Common myeloid progenitor, CD34-positive (primary cell): ENCODE results near the gene SYNJ1.
"Not testable (repeated sequence)": the region's sequence is repeated elsewhere in the genome, so short reads cannot be mapped to it uniquely, and the experiment has no call there.

Experiments
- CTCF ChIA-PET: fragments of 350-600 bp; sonication (Branson Sonifier 250); formaldehyde crosslinking; loops from one replicate; lab custom pipeline; 2021; ENCODE audit warnings: antibody characterized with exemption; lab: Charles Lee
- POLR2A ChIA-PET: fragments of 350-600 bp; sonication (Branson Sonifier 250); formaldehyde crosslinking; loops from one replicate; lab custom pipeline; 2021; ENCODE audit warnings: antibody characterized with exemption; lab: Charles Lee
- DNase-seq, 3 donors: peaks; one replicate each; pipeline versions ENCODE4 v3.0.0 to v3.0.0-alpha.2; 2013
- H3K27ac ChIP-seq, 2 experiments: 1 replicate in 1 of 2; 2 replicates in 1 of 2; pipeline ENCODE4 v1.7.0; 2013; ENCODE audit warnings: inconsistent platforms in 2 of 2, low read length in 2 of 2, mild to moderate bottlenecking in 2 of 2, low read depth in 1 of 2, moderate library complexity in 1 of 2; ENCODE audit not compliant: severe bottlenecking in 2 of 2, insufficient read depth in 1 of 2, poor library complexity in 1 of 2
- H3K27me3 ChIP-seq, 5 experiments: replicated peaks in 2 of 5; 1 replicate in 3 of 5; 2 replicates in 2 of 5; pipeline versions ENCODE4 v1.6.1 to v1.7.0; 2013; ENCODE audit warnings: low read length in 4 of 5, mild to moderate bottlenecking in 2 of 5, moderate library complexity in 2 of 5, inconsistent platforms in 1 of 5; ENCODE audit not compliant: insufficient read depth in 5 of 5, control insufficient read depth in 4 of 5
- H3K36me3 ChIP-seq, 4 experiments: 1 replicate in 2 of 4; 2 replicates in 2 of 4; pipeline versions ENCODE4 v1.6.1 to v1.7.0; 2013; ENCODE audit warnings: low read length in 3 of 4, control low read depth in 1 of 4, mild to moderate bottlenecking in 1 of 4; ENCODE audit not compliant: control insufficient read depth in 4 of 4, insufficient read depth in 4 of 4
- H3K4me1 ChIP-seq, 4 experiments: 1 replicate in 3 of 4; 2 replicates in 1 of 4; pipeline versions ENCODE4 v1.6.1 to v1.7.1; 2013; ENCODE audit warnings: low read length in 3 of 4, mild to moderate bottlenecking in 3 of 4, control low read depth in 1 of 4, inconsistent platforms in 1 of 4, moderate library complexity in 1 of 4; ENCODE audit not compliant: control insufficient read depth in 4 of 4, insufficient read depth in 4 of 4; ENCODE audit errors: control extremely low read depth in 1 of 4
- H3K4me3 ChIP-seq, 7 experiments: 1 replicate in 4 of 7; 2 replicates in 3 of 7; pipeline versions ENCODE4 v1.5.1 to v1.7.0; 2013; ENCODE audit warnings: mild to moderate bottlenecking in 7 of 7, low read length in 6 of 7, moderate library complexity in 6 of 7, inconsistent platforms in 2 of 7, low read depth in 2 of 7, control low read depth in 1 of 7; ENCODE audit not compliant: insufficient read depth in 4 of 7, control insufficient read depth in 1 of 7; ENCODE audit errors: extremely low read depth in 1 of 7
- H3K9me3 ChIP-seq, 5 experiments: 1 replicate in 4 of 5; 2 replicates in 1 of 5; pipeline versions ENCODE4 v1.6.1 to v1.7.1; 2013; ENCODE audit warnings: low read length in 4 of 5, mild to moderate bottlenecking in 2 of 5, inconsistent platforms in 1 of 5, low read depth in 1 of 5, moderate library complexity in 1 of 5; ENCODE audit not compliant: control insufficient read depth in 4 of 5, insufficient read depth in 2 of 5; ENCODE audit errors: control extremely low read depth in 1 of 5
- WGBS: methylation state at CpG from one replicate; pipeline ENCODE4 v1.1.5; 2013; ENCODE audit not compliant: insufficient coverage; 5-methylcytosine and 5-hydroxymethylcytosine counted together

SYNJ1 gene

DNA sequence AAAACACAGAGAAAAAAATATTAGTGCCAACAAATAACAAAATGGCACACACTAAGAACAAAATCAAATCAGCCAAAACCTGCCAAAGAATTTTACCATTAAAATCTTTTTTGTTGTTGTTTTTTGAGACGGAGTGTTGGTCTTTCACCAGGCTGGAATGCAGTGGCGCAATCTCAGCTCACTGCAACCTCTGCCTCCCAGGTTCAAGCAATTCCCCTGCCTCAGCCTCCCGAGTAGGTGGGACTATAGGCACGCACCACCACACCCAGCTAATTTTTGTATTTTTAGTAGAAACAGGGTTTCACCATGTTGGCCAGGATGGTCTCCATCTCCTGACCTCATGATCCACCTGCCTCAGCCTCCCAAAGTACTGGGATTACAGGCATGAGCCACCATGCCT is 8.3 kb upstream of the SYNJ1 start:
- peaks cover 14 to 60% (median 46%) of the 10 kb centered on the region in 4 experiments for H3K36me3 ChIP-seq
- H3K4me3 ChIP-seq, POLR2A ChIA-PET, H3K27ac ChIP-seq, DNase-seq, H3K9me3 ChIP-seq, H3K4me1 ChIP-seq, H3K27me3 ChIP-seq: not testable (repeated sequence)
- CTCF ChIA-PET = interaction anchor here (0.8 kb wide), 1 partner anchor 12 kb away, joined by 5 read pairs; no protein-coding TSS in a partner anchor
- 92% methylated on average over 2 of the region's 4 CpGs for WGBS

DNA sequence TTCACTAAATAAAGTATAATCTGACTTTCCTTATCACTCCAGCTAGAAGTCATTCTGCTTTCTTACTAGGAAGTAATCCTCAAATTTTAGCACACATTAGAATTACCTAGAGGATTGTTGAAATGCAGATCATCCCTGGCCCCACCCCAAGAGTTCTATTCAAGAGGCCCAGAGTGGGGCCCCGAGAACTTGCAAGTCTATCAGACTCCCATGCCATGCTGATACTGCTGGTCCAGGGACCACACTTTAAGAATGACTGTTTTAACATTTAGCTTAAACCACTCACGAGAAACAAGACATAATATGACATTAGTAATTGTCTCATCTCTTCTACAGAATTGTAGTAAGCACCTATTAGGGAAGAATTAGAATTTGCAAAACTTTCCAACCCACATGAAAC is 7.7 kb upstream of the SYNJ1 start:
- peaks cover 14 to 55% (median 45%) of the 10 kb centered on the region in 4 experiments for H3K36me3 ChIP-seq
- H3K9me3 ChIP-seq = no peaks in the 10 kb centered on the region
- 100% methylated on average over 2 of the region's 2 CpGs for WGBS
- H3K4me1 ChIP-seq = peaks cover 0 to 7% (median 2%) of the 10 kb centered on the region in 4 experiments
- no peak for DNase-seq
- H3K27me3 ChIP-seq = no peaks in the 10 kb centered on the region
- H3K4me3 ChIP-seq = no peak overlapping the region
- no peak overlapping the region for H3K27ac ChIP-seq
- ChIA-PET CTCF (interaction anchor here (0.8 kb wide), 1 partner anchor 12 kb away, joined by 5 read pairs; no protein-coding TSS in a partner anchor), POLR2A (no interaction called here)

DNA sequence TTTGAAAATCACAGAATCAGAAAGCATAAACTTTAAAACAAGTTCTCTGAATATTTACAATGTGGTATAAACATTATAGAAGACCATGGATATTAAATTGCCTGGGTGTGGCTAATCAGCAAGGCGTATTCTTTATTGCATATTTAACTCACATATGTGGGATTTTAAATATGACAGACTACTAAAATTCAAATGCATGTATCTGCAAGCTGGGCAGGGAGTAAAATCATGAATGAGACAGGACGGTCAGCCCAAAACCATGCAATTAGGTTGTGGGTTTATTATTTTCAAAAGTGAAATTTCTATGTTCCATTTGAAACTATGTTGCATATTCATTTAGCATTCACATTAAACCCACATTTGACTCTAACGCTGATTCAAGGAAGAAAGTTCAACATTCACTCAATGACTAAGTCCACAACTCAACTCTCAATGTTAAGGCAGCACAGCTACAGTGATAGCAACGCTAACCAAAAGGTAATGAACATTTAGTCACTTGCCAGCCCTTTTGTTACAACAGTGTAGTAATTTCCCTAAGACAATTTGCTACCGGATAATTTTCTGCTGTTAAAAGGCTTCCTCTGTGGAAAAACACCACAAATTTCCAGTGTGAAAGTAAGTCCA is 6.3 kb upstream of the SYNJ1 start:
- H3K27me3 ChIP-seq = no peaks in the 10 kb centered on the region
- WGBS = 100% methylated on average over 2 of the region's 5 CpGs
- peaks cover 0 to 7% (median 2%) of the 10 kb centered on the region in 4 experiments for H3K4me1 ChIP-seq
- H3K36me3 ChIP-seq = peaks cover 13 to 48% (median 36%) of the 10 kb centered on the region in 4 experiments
- no peak overlapping the region for H3K27ac ChIP-seq
- CTCF ChIA-PET = interaction anchor here (0.6 kb wide), 1 partner anchor 60 kb away, joined by 3 read pairs; no protein-coding TSS in a partner anchor
- DNase-seq = no peak
- H3K4me3 ChIP-seq = no peak overlapping the region
- no peaks in the 10 kb centered on the region for H3K9me3 ChIP-seq
- POLR2A ChIA-PET = no interaction called here

DNA sequence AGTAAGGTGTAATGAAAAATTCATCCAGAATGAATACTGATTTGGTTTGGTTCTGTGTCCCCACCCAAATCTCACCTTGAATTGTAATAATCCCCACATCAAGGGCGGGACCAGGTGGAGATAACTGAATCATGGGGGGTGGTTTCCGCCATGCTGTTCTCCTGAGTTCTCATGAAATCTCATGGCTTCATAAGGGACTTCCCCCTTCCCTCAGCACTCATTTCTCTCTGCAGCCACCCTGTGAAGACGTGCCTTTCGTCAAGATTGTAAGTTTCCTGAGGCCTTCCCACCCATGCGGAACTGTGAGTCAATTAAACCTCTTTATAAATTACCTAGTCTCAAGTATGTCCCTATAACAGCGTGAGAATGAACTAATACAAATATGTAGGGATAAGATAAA is 5.5 kb upstream of the SYNJ1 start:
- Histone ChIP-seq H3K4me1 (peaks cover 4 to 14% (median 10%) of the 10 kb centered on the region in 4 experiments), H3K4me3 (no peak overlapping the region), H3K9me3 (no peaks in the 10 kb centered on the region), H3K27me3 (no peaks in the 10 kb centered on the region), H3K27ac (no peak overlapping the region), H3K36me3 (peaks cover 7 to 41% (median 29%) of the 10 kb centered on the region in 4 experiments)
- 100% methylated on average over 1 of the region's 6 CpGs for WGBS
- ChIA-PET CTCF (no interaction called here), POLR2A (no interaction called here)
- DNase-seq = no peak

DNA sequence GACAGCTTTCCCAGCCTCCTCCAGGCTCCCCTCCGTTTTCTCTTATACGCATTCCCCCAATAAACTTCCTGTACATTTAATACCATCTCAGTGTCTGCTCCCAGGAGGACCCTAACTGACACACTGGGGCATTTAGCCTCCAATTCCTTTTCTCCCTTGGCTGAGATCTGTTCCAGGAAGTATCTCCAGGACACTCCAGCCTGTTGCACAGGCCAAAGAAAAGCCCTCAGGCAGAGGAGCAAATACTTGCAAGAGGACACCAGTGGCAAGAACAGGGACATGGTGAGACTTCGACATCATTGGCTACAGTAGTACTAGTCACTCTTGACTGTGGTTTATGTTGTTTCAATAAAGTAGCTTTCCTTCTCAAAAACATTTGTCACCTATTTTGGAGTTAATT is 4.7 kb upstream of the SYNJ1 start:
- POLR2A ChIA-PET = no interaction called here
- Histone ChIP-seq H3K4me1 (peaks cover 4 to 14% (median 12%) of the 10 kb centered on the region in 4 experiments), H3K9me3 (no peaks in the 10 kb centered on the region), H3K27me3 (no peaks in the 10 kb centered on the region), H3K4me3 (no peak overlapping the region), H3K36me3 (peaks cover 5 to 39% (median 24%) of the 10 kb centered on the region in 4 experiments), H3K27ac (no peak overlapping the region)
- no peak for DNase-seq
- 100% methylated on average over 2 of the region's 3 CpGs for WGBS
- CTCF ChIA-PET = interaction anchor here (1.0 kb wide), 1 partner anchor 13 kb away, joined by 3 read pairs; no protein-coding TSS in a partner anchor

DNA sequence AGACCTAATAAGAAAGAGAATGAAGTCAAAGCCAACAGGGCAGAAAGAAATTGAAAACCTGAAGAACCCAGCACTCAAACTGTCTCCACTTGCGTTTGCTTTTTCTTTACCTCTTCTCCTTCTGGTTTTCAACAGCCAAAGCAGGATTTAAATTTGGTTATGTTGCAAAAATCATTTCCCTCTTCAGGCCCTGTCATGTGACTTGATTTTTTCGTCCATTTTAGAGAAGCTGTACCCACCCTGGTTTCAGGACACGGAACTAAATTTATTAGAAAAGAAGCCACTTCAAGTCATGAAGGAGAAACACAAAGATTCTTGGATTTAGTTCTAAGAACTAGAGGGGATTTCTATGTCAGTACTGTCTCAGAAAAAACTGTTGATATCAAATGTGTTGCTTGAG is 1.0 kb upstream of the SYNJ1 start:
- CTCF ChIA-PET = interaction anchor here (1.1 to 1.4 kb wide), 3 partner anchors 17 to 42 kb away, joined by 3 to 5 read pairs (median 3); partner anchors contain the start of gene PAXBP1
- Histone ChIP-seq H3K4me1 (peaks cover 10 to 23% (median 21%) of the 10 kb centered on the region in 4 experiments), H3K36me3 (peaks cover 0 to 12% (median 6%) of the 10 kb centered on the region in 4 experiments), H3K27ac (no peak overlapping the region), H3K27me3 (no peaks in the 10 kb centered on the region), H3K4me3 (peak overlapping the region in 6 of 7 experiments; percentile 87 to 96 (median 94)), H3K9me3 (no peaks in the 10 kb centered on the region)
- POLR2A ChIA-PET = interaction anchor here (1.1 kb wide), 1 partner anchor 10 kb away, joined by 5 read pairs; no protein-coding TSS in a partner anchor
- WGBS = 46% methylated on average over 3 of the region's 3 CpGs
- peak in 2 of 3 donors; percentile 17 to 32 for DNase-seq

DNA sequence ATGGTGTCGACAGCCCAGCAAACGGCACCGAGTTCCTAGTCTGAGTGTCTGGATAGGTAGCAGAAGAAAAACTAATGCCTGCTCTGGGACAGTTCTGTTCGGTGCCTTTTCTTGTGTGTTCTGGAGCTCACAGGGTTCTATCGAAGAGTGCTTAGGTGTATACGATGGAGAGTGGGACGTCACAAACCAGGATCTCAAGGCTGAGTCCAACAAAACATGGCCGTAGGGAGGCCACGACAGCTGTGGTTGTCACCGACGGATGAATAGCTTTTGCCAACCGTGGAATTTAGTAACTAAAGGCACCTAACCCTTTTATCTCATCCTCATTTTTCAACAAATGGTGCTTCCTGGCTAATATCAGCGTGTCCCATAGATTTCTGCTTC is 635 bp upstream of the SYNJ1 start:
- Histone ChIP-seq H3K27ac (peak overlapping the region; percentile 72 to 77), H3K9me3 (no peaks in the 10 kb centered on the region), H3K4me1 (peaks cover 10 to 23% (median 21%) of the 10 kb centered on the region in 4 experiments), H3K27me3 (no peaks in the 10 kb centered on the region), H3K4me3 (peak overlapping the region; percentile 87 to 96 (median 92)), H3K36me3 (peaks cover 0 to 13% (median 4%) of the 10 kb centered on the region in 4 experiments)
- CTCF ChIA-PET = interaction anchor here (1.3 to 1.4 kb wide), 2 partner anchors 28 to 43 kb away, joined by 3 to 5 read pairs; partner anchors contain the start of gene PAXBP1
- 6% methylated on average over 13 of the region's 13 CpGs for WGBS
- POLR2A ChIA-PET = interaction anchor here (1.1 kb wide), 2 partner anchors 11 to 43 kb away, joined by 5 to 10 read pairs; partner anchors contain the start of gene PAXBP1
- DNase-seq = no peak
